CD8-positive, alpha-beta memory T cell (primary cell): ENCODE measurements around the gene SPN. TPM values are rescaled to one million over a fixed set of nuclear protein-coding genes. Genes with fewer than 3 reads are reported as not detected.
"Not testable (repeated sequence)": the region's sequence is repeated elsewhere in the genome, so short reads cannot be mapped to it uniquely, and the experiment has no call there.

ENCODE experiments used
- CTCF ChIA-PET: fragments of 350-600 bp; sonication (Branson Sonifier 250); formaldehyde crosslinking; loops from one replicate; lab custom pipeline; 2021; ENCODE audit warnings: antibody characterized with exemption; lab: Charles Lee
- POLR2A ChIA-PET: fragments of 350-600 bp; sonication (Branson Sonifier 250); formaldehyde crosslinking; loops from one replicate; lab custom pipeline; 2021; ENCODE audit warnings: antibody characterized with exemption; lab: Charles Lee
- DNase-seq, 5 donors: peaks; one replicate each; pipeline versions ENCODE4 v3.0.0 to v3.0.0-alpha.2; 2020 to 2022; ENCODE audit warnings: mixed read lengths in 1 of 5
- H3K27ac ChIP-seq: one replicate; pipeline ENCODE4 v1.7.0; 2013; ENCODE audit warnings: low read depth, mild to moderate bottlenecking, low read length, moderate library complexity
- H3K27me3 ChIP-seq: 2 replicates; pipeline ENCODE4 v1.7.0; 2013; ENCODE audit warnings: low read length, mild to moderate bottlenecking; ENCODE audit not compliant: insufficient read depth, poor library complexity, severe bottlenecking
- H3K36me3 ChIP-seq: 2 replicates; pipeline ENCODE4 v1.7.0; 2013; ENCODE audit warnings: mild to moderate bottlenecking, low read length, moderate library complexity; ENCODE audit not compliant: insufficient read depth
- H3K4me1 ChIP-seq: 2 replicates; pipeline ENCODE4 v1.7.0; 2013; ENCODE audit warnings: mild to moderate bottlenecking, low read length, moderate library complexity; ENCODE audit not compliant: insufficient read depth
- H3K4me3 ChIP-seq: 2 replicates; pipeline ENCODE4 v1.7.0; 2013; ENCODE audit warnings: mild to moderate bottlenecking, low read length
- H3K9me3 ChIP-seq: 2 replicates; pipeline ENCODE4 v1.7.0; 2013; ENCODE audit warnings: mild to moderate bottlenecking, low read length
- H3K27ac Mint-ChIP-seq, 8 donors: one replicate each; pipeline ENCODE4 v1.8.0; 2020 to 2021; ENCODE audit warnings: mixed read lengths in 8 of 8, mild to moderate bottlenecking in 6 of 8, inconsistent platforms in 3 of 8, moderate library complexity in 3 of 8
- H3K27me3 Mint-ChIP-seq, 2 donors: one replicate each; pipeline ENCODE4 v1.8.0; 2020 to 2021; ENCODE audit warnings: mixed read lengths in 2 of 2, mild to moderate bottlenecking in 1 of 2, moderate library complexity in 1 of 2
- H3K36me3 Mint-ChIP-seq, 3 donors: one replicate each; pipeline ENCODE4 v1.8.0; 2020 to 2021; ENCODE audit warnings: mixed read lengths in 3 of 3, inconsistent platforms in 1 of 3, mild to moderate bottlenecking in 1 of 3
- H3K4me1 Mint-ChIP-seq, 3 donors: one replicate each; pipeline ENCODE4 v1.8.0; 2020 to 2021; ENCODE audit warnings: mixed read lengths in 3 of 3, inconsistent platforms in 1 of 3, mild to moderate bottlenecking in 1 of 3
- H3K4me3 Mint-ChIP-seq, 7 donors: one replicate each; pipeline ENCODE4 v1.8.0; 2020 to 2021; ENCODE audit warnings: mixed read lengths in 7 of 7, mild to moderate bottlenecking in 6 of 7, moderate library complexity in 4 of 7, inconsistent platforms in 2 of 7
- H3K9me3 Mint-ChIP-seq, 5 donors: one replicate each; pipeline ENCODE4 v1.8.0; 2020 to 2022; ENCODE audit warnings: mixed read lengths in 5 of 5, mild to moderate bottlenecking in 3 of 5, moderate library complexity in 2 of 5, inconsistent platforms in 1 of 5
- polyA plus RNA-seq: library from polyadenylated mRNA; unstranded; fragments of 300-500 nt; fragmentation: Illumina TruSeq; gene quantifications from one replicate; pipeline ENCODE4 v1.2.3, GENCODE V29; 2021
- total RNA-seq, 2 experiments: library from RNA; stranded (reverse); gene quantifications; one replicate each; pipeline ENCODE4 v1.2.3, GENCODE V29; 2021

The SPN gene
- total and polyA plus RNA-seq, 3 experiments from 2014 or later = 136 to 255 (median 144) TPM

DNA sequence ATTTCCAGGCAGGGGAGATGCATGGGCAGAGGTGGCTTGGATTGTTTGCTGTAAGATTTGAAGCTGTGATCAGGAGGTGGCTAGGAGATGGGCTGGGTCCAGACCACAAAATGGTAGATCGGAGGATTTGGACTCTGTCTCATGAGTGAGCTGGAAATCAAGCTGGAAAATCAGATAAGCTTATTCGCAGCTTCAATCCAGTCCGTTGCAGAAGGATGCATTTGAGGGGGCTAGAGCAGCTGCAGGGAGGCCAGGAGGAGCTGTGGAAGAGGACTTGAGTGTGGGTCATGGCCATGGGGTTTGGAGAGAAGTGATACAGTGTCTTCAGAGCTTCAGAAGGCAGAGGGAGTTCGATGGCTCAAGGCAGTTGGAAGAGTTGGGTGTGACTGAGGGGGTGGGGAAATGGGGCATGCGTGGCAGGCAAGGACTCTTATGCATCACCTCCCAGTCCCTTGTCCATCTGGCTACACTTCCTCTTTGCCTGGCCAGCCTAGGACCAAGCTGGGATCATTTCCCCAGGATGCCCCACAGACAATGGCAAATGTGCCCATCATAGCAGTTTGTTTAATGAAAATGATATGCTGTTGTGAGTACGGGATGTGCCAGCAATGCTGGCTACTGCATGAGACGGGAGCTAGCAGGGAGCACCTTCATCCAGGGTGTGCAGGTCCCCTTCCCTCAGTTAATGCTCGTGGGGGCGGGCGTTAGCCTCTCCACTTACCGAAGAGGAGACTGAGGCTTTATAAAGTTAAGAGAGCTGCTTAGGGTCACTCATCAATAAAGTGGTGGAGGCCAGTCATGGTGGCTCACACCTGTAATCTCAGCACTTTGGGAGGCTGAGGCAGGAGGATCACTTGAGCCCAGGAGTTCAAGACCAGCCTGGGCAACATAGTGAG is 36.5 kb downstream of the SPN start:
- Histone ChIP-seq H3K4me3 (no peak overlapping the region), H3K9me3 (no peaks in the 10 kb centered on the region), H3K27me3 (no peaks in the 10 kb centered on the region), H3K27ac (no peak overlapping the region), H3K4me1 (peaks cover 34% of the 10 kb centered on the region), H3K36me3 (no peaks in the 10 kb centered on the region)
- Mint-ChIP-seq H3K36me3 (no peaks in the 10 kb centered on the region), H3K27me3 (no peaks in the 10 kb centered on the region), H3K27ac (peak overlapping the region in 1 of 8 donors; percentile 17), H3K9me3 (no peaks in the 10 kb centered on the region), H3K4me1 (peaks cover 33 to 42% (median 37%) of the 10 kb centered on the region in 3 donors), H3K4me3 (peak overlapping the region in 2 of 7 donors; percentile 34 to 63)
- ChIA-PET POLR2A (interaction anchor here (0.6 to 4.2 kb wide), 13 partner anchors 11 to 486 kb away, joined by 3 to 53 read pairs (median 5); partner anchors contain the start of genes KIF22, MAZ, MVP and PAGR1), CTCF (interaction anchor here (1.0 to 7.1 kb wide), 36 partner anchors 8 to 333 kb away, joined by 3 to 83 read pairs (median 5); partner anchors contain the start of genes C16orf54, CDIPT, KCTD13 and KIF22)
- DNase-seq = no peak

DNA sequence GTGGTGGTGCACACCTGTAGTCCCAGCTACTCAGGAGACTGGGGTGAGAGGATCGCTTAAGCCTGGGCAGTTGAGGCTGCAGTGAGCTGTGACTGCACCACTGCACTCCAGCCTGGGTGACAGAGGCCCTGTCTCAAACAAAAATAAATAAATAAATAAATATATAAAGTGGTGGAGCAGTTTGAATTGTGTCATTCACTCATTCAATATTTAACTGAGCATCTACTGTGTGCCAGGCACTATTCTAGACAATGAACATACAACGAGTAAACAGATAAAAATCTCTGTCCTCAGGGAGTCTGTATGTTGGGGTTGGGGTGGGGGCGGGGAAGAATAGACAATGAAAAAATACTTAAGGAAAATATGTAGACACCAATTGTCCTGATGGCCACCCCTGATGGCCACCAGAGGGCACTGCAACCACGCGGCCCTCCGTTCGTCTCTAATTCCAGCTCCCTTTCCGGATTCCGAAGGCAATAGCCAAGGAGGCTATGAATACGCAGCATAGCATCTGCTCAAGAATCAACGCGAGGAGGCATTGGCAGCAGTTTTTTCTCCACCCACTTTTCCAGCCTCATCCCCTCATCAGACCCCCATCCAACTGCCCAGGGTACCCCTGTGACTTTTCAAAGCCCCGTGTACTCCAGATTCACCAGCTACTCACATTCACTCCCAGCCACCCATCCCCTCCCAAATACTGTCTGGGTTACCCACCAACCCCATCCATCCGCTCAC is 37.4 kb downstream of the SPN start:
- no peaks in the 10 kb centered on the region for H3K36me3 ChIP-seq
- H3K4me3 ChIP-seq = no peak overlapping the region
- peak overlapping the region; percentile 41 for H3K27ac ChIP-seq
- Mint-ChIP-seq H3K36me3 (no peaks in the 10 kb centered on the region), H3K27me3 (no peaks in the 10 kb centered on the region), H3K27ac (peak overlapping the region; percentile 91 to 99 (median 96)), H3K4me3 (peak overlapping the region; percentile 75 to 92 (median 80)), H3K4me1 (peaks cover 33 to 42% (median 40%) of the 10 kb centered on the region in 3 donors), H3K9me3 (no peaks in the 10 kb centered on the region)
- ChIA-PET POLR2A (interaction anchor here (0.6 to 4.2 kb wide), 15 partner anchors 10 to 877 kb away, joined by 3 to 53 read pairs (median 5); partner anchors contain the start of genes KIF22, MAZ, MVP and PAGR1), CTCF (interaction anchor here (0.5 to 7.1 kb wide), 48 partner anchors 9 to 363 kb away, joined by 3 to 83 read pairs (median 5); partner anchors contain the start of genes C16orf54, KCTD13, KIF22 and MVP)
- DNase-seq = peak; percentile 67 to 84 (median 72)
- H3K4me1 ChIP-seq = peaks cover 34% of the 10 kb centered on the region
- no peaks in the 10 kb centered on the region for H3K27me3 ChIP-seq
- H3K9me3 ChIP-seq = no peaks in the 10 kb centered on the region

DNA sequence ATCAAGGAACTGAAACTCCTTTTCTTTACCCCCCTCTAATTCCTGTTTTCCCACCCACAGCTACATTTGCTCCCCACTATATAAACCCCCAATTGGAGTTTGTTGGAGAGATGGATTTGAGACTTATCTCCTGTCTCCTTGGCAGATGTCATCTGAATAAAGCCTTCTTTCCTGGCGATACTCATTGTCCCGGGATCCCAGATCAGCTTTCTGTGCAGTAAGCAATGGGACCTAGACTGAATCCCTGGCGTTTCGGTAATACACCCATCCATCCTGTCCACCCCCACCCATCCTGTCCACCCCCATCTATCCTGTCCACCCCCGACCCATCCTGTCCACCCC is 38.1 kb downstream of the SPN start:
- H3K4me1 ChIP-seq = peaks cover 34% of the 10 kb centered on the region
- Mint-ChIP-seq H3K27me3 (no peaks in the 10 kb centered on the region), H3K9me3 (no peaks in the 10 kb centered on the region), H3K36me3 (no peaks in the 10 kb centered on the region), H3K4me3 (peak overlapping the region in 6 of 7 donors; percentile 72 to 92 (median 82)), H3K4me1 (peaks cover 33 to 42% (median 40%) of the 10 kb centered on the region in 3 donors), H3K27ac (peak overlapping the region; percentile 84 to 99 (median 96))
- H3K4me3 ChIP-seq = peak overlapping the region; percentile 49
- H3K27ac ChIP-seq = peak overlapping the region; percentile 58
- no peaks in the 10 kb centered on the region for H3K27me3 ChIP-seq
- DNase-seq = no peak
- no peaks in the 10 kb centered on the region for H3K9me3 ChIP-seq
- H3K36me3 ChIP-seq = no peaks in the 10 kb centered on the region
- CTCF ChIA-PET = interaction anchor here (0.5 to 7.1 kb wide), 47 partner anchors 9 to 391 kb away, joined by 3 to 83 read pairs (median 5); partner anchors contain the start of genes C16orf54, KCTD13, KIF22 and MVP
- POLR2A ChIA-PET = interaction anchor here (0.6 to 4.2 kb wide), 15 partner anchors 9 to 877 kb away, joined by 3 to 53 read pairs (median 7); partner anchors contain the start of genes C16orf54, INO80E, KIF22 and MAZ

DNA sequence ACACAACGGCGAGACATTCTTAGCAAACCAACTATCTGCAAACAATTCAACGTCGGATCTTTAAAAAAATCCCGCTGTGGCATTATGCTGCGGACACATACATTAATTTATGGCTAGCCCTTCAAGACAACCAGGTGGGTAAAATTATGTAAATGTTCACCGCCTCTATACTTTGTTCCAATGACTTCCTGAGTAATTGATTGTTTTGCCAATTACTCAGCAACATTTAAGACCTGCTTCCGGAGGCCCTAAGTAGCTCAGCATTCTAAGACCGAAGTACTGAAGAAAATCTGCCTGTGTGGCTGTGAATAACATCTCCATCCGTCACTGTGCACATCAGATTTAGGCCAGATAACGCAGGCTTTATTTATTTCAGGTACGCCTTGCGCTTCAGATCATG is 39.2 kb downstream of the SPN start:
- H3K4me3 ChIP-seq = peak overlapping the region; percentile 2

DNA sequence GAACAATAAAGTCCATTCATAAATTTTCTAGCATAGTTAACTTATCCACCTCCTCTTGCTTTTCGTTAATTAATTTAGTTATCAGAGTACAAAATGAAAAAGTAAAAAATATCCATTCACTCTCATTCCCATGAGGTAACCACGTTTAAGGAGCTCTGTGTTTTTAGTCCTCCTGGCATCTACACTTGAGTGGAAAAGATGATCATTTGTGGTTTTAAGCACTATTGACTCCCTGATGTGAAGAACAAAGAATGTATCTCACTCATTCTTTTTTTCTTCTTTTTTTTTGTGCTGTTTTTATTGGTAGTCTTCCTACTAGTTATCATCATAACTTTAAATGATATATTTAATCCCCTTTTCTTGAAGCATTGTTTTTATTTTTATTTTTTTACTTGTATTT is 42.0 kb downstream of the SPN start:
- no peaks in the 10 kb centered on the region for H3K36me3 Mint-ChIP-seq
- peaks cover 40 to 42% (median 41%) of the 10 kb centered on the region in 3 donors for H3K4me1 Mint-ChIP-seq
- no peak overlapping the region for H3K4me3 Mint-ChIP-seq
- no peaks in the 10 kb centered on the region for H3K9me3 Mint-ChIP-seq
- Histone ChIP-seq H3K4me1 (peaks cover 35% of the 10 kb centered on the region), H3K27me3 (no peaks in the 10 kb centered on the region), H3K4me3 (no peak overlapping the region), H3K9me3 (no peaks in the 10 kb centered on the region), H3K27ac (no peak overlapping the region), H3K36me3 (no peaks in the 10 kb centered on the region)
- peak overlapping the region in 2 of 8 donors; percentile 29 to 42 for H3K27ac Mint-ChIP-seq
- ChIA-PET CTCF (interaction anchor here (1.3 to 7.1 kb wide), 2 partner anchors 85 to 269 kb away, joined by 3 to 51 read pairs; partner anchors contain the start of genes KIF22 and TAOK2), POLR2A (interaction anchor here (0.5 to 0.6 kb wide), 2 partner anchors 30 to 773 kb away, joined by 3 to 5 read pairs; no protein-coding TSS in a partner anchor)
- peaks cover 0 to 1% of the 10 kb centered on the region in 2 donors for H3K27me3 Mint-ChIP-seq
- no peak for DNase-seq

More for the DNA sequence above, 39.2 kb downstream of the SPN start:
- H3K4me1 Mint-ChIP-seq = peaks cover 33 to 42% (median 40%) of the 10 kb centered on the region in 3 donors
- peak overlapping the region; percentile 84 to 99 (median 96) for H3K27ac Mint-ChIP-seq
- no peaks in the 10 kb centered on the region for H3K36me3 Mint-ChIP-seq
- ChIA-PET POLR2A (interaction anchor here (0.6 to 4.2 kb wide), 18 partner anchors 36 to 676 kb away, joined by 3 to 53 read pairs (median 5); partner anchors contain the start of genes C16orf54, INO80E, KIF22 and MAZ), CTCF (interaction anchor here (0.9 to 7.1 kb wide), 28 partner anchors 11 to 390 kb away, joined by 3 to 83 read pairs (median 8); partner anchors contain the start of genes C16orf54, KIF22, MVP and PAGR1)
- Histone ChIP-seq H3K27ac (peak overlapping the region; percentile 58), H3K27me3 (no peaks in the 10 kb centered on the region), H3K36me3 (no peaks in the 10 kb centered on the region), H3K4me1 (peaks cover 34% of the 10 kb centered on the region), H3K9me3 (no peaks in the 10 kb centered on the region)
- H3K9me3 Mint-ChIP-seq = no peaks in the 10 kb centered on the region
- H3K4me3 Mint-ChIP-seq = peak overlapping the region; percentile 67 to 80 (median 78)
- no peaks in the 10 kb centered on the region for H3K27me3 Mint-ChIP-seq
- peak in 4 of 5 donors; percentile 40 to 80 (median 69) for DNase-seq

DNA sequence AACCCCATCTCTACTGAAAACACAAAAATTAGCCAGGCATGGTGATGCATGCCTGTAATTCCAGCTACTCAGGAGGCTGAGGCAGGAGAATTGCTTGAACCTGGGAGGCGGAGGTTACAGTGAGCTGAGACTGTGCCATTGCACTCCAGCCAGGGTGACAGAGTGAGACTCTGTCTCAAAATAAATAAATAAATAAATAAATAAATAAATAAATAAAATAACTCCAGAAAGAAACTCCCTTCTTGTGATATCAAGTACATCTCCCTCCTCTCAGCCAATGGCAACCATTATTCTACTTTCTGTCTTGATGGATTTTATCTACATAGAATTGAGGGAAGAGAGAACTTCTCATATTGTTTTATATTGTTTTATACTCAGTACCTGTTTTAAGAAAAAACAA is 44.1 kb downstream of the SPN start:
- H3K9me3 Mint-ChIP-seq, CTCF ChIA-PET: not testable (repeated sequence)

More for the DNA sequence above, 44.1 kb downstream of the SPN start:
- Mint-ChIP-seq H3K27ac (peak overlapping the region in 2 of 8 donors; percentile 45 to 57), H3K4me1 (peaks cover 29 to 30% (median 30%) of the 10 kb centered on the region in 3 donors)
- H3K27me3 ChIP-seq, H3K9me3 ChIP-seq, H3K27ac ChIP-seq, DNase-seq, H3K4me3 ChIP-seq, H3K36me3 ChIP-seq, H3K4me3 Mint-ChIP-seq, POLR2A ChIA-PET, H3K27me3 Mint-ChIP-seq, H3K36me3 Mint-ChIP-seq: not testable (repeated sequence)
- H3K4me1 ChIP-seq = peaks cover 26% of the 10 kb centered on the region
